Glomerular visceral epithelial cell (primary cell): ENCODE results near the gene HOMEZ.
"Not testable (repeated sequence)": the region's sequence is repeated elsewhere in the genome, so short reads cannot be mapped to it uniquely, and the experiment has no call there.

ENCODE experiments used
- DNase-seq: peaks from one replicate; pipeline ENCODE4 v3.0.0-alpha.2; 2016; ENCODE audit errors: extremely low spot score

Gene HOMEZ

DNA sequence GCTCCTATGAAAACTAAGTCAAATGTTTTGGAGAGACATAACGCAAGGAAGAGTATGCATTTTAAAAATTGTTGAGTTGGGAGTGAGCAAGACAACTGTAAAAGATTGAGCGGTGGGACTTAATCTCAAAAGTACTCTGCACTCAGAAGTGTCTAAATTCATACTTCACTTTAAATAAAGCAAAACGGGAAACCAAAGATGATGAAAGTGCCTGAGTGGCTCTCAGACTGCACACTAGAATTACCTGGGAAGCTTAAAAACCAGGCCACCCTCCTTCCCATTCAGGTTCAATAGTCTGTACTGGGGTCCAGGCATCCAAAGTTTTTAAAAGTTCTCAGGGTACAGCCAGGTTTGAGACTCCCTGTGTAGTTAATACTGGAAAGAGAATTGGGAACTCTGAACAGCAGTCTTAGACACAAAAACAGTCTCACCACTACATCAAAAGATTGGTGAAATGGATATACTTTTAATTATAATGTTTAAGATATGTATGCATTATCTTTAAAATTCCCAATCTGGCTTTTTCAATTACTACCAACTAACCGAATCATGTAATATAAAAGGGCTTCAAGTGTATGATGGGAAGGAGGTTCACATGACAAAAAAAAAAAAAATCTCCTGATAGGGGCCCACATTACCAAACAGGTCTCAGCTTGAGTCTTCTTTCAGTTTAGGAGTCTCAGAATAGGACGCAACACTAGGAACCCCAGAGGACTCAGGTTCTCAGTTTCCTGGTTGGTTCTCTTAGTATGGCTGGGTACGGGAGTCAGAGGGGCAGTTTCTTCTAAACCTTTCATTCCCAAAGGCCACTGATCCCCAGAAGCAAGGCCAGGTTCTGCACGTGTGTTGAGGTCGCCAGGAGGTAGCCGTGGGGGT is 1.0 kb downstream of the HOMEZ start:
- DNase-seq: peak; percentile 14

DNA sequence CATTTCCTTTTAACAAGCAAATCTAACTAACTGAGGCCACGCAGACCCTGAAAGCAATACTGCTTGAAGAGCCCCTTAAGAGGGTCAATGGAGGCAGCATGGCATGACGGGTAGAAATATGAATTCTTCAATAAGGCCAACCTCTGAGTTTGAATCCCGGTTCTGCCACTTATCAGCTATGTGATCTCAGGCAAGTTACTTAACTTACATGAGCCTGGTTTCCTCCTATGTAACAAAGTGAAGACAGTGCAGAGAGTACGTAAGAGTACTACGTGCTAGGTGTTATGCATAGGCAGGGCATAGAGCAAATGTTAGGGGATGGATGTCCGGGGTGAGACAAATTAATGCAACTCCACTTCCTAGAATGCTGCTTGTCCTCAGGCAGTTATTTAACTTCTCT is 4.7 kb downstream of the HOMEZ start:
- no peak for DNase-seq

DNA sequence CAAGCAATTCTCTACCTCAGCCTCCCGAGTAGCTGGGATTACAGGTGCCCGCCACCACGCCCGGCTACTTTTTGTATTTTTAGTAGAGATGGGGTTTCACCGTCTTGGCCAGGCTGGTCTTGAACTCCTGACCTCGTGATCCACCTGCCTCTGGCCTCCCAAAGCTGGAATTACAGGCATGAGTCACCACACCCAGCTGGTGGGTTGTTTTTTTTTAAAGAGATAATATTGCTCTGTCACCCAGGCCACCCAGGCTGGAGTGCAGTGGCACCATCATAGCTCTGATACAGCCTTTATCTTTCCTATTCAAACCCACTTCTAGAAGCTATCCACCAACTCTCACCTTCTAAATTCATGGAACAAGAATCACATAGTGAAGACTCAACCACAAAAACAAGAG is 8.0 kb downstream of the HOMEZ start:
- not testable (repeated sequence) for DNase-seq

DNA sequence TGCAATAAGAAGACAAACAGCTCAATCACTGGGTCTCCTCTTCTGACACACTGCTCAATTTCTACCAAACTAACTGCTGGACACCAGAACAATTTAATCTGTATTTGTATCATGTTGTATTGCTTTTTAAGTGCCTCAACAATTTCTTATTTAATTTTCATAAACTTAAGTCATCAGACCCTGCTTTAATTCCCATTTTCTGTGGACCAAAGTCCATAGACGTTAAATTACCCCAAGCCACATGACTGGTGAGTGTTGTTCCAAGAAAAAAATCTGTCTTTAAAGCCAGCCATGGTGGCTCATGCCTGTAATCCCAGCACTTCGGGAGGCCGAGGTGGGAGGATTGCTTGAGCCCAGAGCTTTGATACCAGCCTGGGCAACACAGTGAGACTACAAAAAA is 8.7 kb downstream of the HOMEZ start:
- no peak for DNase-seq

DNA sequence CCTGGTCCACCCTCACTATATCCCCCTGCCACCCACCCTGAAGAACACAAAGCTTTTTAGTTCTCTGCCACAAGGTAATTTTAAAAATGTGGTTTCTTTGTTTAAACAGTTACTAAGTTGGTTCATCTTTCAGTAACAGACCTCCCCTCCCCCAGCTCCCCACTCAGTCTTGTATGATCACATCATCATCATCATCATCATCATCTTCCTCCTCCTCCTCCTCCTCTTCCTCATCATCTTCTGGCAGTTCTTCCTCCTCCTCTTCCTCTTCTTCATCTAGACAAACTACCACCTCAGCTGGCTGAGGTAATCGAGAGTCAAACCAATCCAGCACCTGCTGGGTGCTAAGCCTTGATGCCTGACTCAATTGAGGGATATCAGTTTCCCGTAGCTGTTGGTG is 10.5 kb downstream of the HOMEZ start:
- no peak for DNase-seq

DNA sequence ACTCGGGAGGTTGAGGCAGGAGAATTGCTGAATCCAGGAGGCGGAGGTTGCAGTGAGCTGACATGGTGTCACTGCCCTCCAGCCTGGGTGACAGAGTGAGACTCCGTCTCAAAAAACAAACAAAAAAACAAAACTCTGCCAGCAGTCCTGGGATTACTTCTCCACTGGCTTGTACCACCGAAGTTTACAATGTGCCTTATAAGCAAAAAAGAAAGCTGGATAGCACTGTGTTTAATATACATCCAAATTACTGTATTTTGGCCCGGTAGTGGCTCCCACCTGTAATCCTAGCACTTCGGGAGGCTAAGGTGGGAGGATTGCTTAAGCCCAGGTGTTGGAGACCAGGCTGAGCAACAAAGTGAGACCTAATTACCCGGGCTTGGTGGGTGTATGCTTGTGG is 16.7 kb downstream of the HOMEZ start:
- DNase-seq: no peak

DNA sequence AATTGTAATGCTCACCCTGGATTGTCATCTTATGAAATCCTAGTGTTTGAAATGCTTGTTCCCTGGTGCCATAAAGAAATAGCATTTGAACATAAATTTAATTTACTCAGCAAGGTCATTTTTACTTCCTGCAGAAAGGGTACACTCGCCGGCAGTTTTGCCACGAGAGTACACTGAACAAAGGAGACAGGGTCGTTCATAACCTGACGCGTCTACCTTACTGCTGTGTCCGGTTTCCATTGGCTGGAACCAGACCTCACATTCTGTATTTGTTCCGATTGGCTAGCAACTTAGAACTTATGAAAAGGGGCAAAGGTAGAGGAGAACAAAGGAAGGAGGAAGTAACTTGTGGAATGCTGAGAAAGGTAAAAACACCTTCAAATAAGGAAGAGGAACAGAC is 25.1 kb downstream of the HOMEZ start:
- not testable (repeated sequence) for DNase-seq

DNA sequence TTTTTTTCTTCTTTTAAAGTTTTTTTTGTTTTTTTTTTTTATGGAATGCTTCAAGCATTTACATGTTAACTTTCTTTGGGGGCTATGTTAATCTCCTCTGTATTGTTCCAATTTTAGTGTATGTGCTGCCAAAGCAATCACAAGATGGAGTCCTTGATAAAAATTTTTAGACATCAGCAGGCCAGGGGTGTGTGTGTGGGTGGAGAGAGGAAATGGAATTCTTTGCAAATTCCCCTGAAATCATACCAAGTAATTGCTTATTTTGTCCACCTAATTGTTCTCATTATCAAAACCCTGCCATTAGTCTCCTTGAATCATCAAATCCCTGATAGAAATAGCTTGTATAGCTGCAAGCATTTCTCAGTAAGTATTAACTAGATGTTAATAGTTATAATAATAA is 26.5 kb downstream of the HOMEZ start:
- no peak for DNase-seq

DNA sequence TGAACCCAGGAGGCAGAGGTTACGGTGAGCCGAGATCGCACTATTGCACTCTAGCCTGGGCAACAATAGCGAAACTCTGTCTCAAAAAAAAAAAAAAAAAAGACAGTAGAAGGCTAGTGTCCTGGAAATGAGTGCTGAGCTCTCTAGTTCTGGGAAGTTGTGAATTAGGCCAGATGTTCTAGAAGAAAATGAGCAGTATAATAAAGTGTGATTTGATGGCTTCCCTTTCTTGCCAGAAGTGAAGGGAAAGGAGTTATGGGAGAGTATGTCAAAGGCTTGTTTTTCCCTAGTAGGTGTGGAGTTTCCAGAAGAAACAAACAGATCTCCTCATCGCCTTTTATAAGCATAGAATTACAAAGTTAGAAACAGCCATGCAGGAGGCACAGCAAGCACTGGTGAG is 27.7 kb downstream of the HOMEZ start:
- no peak for DNase-seq

DNA sequence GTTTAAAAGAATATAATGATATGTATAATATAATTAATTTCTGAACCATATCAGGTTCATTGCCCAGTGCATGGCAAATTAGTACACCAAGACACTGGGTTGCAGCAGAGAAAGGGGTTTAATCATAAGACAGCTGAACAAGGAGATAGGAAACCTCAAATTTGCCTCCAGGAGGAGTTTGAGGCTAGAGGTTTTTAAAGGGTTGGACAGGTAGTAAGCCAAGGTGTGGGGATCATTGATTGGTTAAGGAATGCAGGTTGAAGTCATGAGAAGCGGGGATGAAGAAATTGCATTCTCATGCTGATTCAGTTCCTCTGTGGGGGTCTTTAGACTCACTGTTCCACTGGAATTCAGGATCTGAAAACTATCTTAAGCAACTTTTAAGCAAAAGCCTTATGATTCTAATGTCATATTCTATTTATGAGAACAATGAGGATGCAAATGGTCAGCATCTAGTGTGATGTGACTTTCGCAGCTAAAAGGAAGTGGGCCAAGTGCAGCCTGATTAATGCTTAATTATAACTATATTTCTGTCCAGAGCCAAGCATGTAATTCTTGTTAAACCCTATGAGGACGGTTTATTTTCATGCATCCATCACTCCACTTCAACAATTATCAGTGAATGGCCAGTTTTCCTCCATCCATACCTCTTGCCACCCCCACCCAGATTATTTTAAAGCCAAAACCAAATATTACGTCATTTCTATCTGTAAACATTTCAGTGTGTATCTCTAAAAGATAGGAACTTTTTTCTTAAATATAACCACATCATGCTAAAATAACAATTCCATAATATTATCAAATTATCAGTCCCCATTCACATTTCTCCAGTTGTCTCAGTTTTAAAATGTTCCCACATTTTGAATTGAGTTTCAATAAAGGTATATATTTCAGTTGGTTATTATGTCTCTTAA is 33.3 kb downstream of the HOMEZ start:
- DNase-seq: no peak

DNA sequence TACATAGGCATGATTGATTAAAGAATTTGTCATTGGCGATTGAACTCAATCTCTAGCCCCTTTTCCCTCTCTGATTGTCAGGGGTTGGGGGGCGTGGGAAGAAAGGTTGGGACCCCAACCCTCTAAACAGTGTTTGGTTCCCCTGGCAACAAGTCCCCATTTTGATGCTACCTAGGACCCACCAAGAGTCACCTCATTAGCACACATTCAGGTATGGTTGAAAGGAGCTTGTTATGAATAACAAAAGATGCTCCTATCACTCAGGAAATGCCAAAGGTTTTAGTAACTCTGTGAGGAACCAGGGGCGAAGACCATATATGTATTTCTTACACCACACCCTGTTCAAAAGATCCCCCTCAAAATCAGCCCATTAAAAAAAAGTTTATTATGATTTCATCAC is 33.9 kb downstream of the HOMEZ start:
- DNase-seq: no peak

DNA sequence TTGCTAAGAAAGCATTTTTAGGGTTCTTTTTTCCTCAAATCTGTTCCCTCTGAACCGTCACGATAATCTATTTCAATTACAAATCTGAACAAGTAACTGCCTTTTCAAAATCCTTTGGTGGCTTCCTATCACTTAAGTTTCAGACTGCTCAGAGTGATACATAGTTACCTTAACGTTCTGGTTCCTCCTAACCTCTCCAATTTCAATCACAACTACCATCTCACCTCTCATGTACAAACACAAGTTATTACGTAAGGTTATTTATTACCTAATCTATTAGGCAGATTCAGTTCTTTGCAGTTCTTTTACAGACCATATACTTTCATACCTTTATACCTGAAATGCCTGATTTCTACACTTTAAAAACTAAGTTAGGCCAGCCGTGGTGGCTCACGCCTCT is 36.1 kb downstream of the HOMEZ start:
- no peak for DNase-seq

DNA sequence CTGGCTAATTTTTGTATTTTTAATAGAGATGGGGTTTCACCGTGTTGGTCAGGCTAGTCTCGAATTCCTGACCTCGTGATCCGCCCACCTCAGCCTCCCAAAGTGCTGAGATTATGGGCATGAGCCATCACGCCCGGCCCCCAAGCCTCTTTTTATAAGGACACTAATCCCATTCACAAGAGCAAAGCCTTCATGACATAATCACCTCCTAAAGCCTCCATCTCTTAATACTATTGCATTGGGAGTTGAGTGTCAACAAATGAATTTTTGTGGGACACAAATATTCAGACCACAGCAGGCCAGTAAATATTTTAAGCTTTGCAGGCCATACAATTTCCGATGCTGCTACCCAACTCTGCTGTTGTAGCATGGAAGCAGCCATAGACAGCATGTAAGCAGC is 37.3 kb downstream of the HOMEZ start:
- no peak for DNase-seq

DNA sequence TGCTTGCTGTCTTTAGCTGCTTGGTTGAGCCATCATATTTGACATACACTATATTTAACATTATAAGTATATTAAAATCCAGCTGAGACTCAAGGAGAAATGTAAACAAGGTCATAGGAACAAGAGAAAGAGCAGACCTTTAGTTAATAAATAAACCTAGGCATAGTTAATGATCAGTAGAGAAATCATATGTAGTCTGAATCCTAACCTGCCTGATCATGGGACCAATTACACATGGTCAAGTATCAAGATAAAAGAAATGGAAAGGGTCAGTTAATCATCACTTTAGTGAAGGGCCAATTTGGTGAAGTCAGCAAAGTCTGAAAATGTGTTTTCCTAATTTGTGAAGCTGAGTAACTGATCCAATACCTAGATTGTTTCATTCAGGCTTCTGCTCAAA is 40.6 kb downstream of the HOMEZ start:
- DNase-seq: peak; percentile 5

DNA sequence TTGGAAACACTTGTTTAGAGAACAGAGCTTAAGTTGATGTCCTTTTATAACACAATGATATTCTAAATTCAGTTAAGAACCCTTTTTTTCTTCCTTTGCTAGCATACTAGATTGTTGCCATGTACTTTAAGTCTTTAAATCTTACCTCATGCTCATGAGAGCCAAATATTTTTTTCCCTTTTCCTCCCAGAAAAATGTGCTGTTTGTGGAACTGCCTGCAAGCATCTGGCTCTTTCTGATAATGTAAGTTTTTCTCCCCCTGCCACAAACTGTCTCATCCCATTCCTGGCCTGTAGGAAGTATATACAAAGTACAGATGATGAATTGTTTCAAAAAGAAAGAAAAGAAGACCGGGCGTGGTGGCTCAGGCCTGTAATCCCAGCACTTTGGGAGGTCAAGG is 42.9 kb downstream of the HOMEZ start:
- no peak for DNase-seq

DNA sequence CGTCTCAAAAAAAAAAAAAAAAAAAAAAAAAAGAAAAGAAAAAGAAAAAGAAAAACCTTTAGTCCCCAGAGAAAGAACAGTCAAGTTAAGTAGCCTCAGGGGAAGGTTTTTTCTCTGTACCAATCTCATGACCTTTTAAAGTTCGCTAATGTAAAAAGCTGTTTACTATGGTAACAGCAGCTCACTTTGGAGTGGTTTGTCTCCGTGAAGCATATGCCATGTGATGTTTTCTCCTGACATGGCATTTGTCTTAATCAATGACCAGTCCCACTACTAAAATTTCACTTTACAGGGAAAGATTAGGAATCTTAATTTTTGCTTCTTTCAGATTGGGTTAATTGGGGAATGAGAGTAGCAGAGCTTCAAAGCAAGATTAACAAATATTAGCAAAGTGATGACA is 43.9 kb downstream of the HOMEZ start:
- DNase-seq: no peak

DNA sequence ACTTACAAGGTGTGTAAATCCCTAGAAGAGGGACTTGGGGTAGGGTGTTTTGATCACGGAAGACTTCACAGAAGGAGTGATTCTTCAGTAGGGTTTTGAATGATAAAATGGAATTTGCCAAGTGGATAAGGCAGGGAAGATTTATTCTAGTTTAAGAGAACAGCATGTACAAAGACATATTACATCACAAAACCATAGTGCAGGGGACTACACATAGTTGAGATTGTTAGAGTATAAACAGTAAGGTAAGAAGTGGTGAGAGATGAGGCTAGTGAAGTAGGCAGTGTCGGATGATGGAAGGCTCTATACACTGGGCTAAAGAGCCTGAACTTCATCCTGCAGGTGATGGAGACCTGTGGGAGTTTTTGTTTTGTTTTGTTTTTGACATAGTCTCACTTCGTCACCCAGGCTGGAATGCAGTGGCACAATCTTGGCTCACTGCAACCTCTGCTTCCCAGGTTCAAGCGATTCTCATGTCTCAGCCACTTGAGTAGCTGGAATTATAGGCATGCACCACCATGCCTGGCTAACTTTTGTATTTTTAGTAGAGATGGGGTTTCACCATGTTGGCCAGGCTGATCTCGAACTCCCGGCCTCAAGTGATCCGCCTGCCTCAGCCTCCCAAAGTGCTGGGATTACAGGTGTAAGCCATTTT is 44.7 kb downstream of the HOMEZ start:
- not testable (repeated sequence) for DNase-seq

DNA sequence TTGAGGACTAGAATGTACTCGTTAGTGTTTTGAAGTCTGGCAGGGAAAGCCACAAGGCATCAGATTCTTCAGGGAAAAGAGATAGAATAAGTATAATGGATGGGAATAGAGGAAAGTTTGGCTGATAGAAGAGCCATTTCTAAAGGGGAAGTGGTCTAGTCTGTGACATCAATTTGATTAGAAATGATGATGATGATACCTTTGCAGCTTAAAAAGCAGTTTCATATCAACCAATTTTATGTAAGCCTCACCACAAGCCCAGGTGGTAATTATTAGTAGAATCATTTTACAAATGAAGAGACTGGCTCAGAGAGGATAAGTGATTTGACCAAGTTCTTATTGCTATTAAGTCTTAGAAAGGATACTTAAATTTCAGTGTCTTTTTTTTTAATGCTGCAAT is 45.3 kb downstream of the HOMEZ start:
- no peak for DNase-seq

DNA sequence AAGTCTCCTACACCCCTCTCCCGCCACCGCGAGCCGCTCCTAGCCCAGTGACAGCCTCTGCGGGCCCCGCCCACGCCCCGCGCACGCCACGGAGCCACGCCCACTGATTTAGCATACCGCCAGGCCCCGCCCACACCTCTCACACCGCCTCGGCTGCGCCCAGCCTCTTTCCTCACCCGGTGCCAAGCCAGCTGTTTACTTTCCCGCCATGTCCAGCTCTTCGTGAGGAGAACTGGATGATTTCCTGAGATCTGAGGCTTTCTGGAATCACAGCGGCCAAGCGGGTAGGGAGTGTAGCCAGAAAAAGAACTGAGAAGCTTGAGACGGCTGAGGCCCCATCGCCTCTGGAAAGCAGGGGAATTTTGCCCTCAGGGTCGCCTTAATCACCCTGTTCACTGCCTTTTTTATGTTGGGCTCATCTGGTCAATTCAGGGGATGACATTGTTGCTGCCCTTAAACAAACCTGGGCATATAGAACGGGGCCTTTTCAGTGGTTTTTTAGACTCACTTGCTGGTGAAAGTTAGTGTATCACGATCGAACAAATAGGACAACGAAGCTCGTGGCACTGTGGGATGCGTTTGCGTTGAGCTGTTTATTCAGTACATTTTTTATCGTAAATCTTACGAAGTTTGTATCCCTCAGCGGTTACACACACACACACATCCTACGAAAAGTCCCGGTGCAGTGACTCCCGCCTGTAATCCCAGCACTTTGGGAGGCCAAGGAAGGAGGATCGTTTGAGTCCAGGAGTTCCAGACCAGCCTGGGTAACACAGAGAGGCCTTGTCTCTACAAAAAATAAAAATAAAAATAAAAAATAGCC is 47.9 kb downstream of the HOMEZ start, which contains the start of gene RNF212B:
RNF212B (plus strand) TSS at position 165 of the 823 bp plus-strand sequence. CDS start 2,410 bp downstream, outside the sequence.
- peak; percentile 74 for DNase-seq

DNA sequence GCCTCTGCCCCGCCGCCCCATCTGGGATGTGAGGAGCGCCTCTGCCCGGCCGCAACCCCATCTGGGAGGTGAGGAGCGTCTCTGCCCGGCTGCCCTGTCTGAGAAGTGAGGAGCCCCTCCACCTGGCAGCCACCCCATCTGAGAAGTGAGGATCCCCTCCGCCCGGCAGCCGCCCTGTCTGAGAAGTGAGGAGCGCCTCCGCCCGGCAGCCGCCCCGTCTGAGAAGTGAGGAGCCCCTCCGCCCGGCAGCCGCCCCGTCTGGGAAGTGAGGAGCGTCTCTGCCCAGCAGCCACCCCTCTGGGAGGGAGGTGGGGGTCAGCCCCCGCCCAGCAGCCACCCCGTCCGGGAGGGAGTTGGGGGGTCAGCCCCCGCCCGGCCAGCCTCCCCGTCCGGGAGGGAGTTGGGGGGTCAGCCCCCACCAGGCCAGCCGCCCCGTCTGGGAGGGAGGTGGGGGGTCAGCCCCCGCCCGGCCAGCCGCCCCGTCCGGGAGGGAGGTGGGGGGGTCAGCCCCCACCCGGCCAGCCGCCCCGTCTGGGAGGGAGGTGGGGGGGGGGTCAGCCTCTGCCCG is 53.6 kb downstream of the HOMEZ start:
- not testable (repeated sequence) for DNase-seq

DNA sequence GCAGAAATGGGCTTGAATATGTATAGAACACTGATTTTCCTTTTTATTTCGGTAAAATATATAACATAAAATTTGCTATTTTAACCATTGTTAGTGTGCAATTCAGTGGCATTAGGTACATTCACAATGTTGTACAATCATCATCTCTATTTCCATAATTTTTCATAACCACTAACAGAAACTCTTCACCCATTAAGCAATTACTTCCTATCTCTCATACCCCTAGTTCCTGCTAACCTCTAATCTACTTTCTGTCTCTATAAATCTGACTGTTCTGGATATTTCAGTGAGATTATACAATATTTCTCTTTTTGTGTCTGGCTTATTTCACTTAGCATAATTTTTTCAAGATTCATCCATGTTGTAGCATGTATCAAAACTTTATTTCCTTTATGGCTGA is 57.1 kb downstream of the HOMEZ start:
- no peak for DNase-seq
